GM12878 (cell line): ENCODE data around the gene CACNA2D3.

Experiments
- ASH2L ChIP-seq: fragments of 300-600, 200-600 bp; sonication (generic); IDR thresholded peaks from 2 replicates; pipeline ENCODE4 v1.6.1; 2017; ENCODE audit warnings: low read depth, mild to moderate bottlenecking, borderline replicate concordance
- BRCA1 ChIP-seq: IDR thresholded peaks from 2 replicates; pipeline ENCODE4 v1.6.1; 2011; ENCODE audit warnings: low read depth, low read length, improper control_type of control experiment
- CBFB ChIP-seq: IDR thresholded peaks from 2 replicates; pipeline ENCODE4 v1.6.1; 2016; ENCODE audit warnings: antibody characterized with exemption, low read depth
- CTCF ChIP-seq, 3 experiments: IDR thresholded peaks in 2 of 3; conservative IDR thresholded peaks in 1 of 3; 2 replicates each; pipeline ENCODE4 v1.5.1; 2011; ENCODE audit warnings: low read depth in 3 of 3, low read length in 3 of 3, mild to moderate bottlenecking in 3 of 3, control low read depth in 2 of 3, moderate library complexity in 2 of 3, inconsistent platforms in 1 of 3, mixed read lengths in 1 of 3; ENCODE audit not compliant: control insufficient read depth in 2 of 3, insufficient read depth in 1 of 3; ENCODE audit errors: extremely low read depth in 1 of 3
- EZH2 ChIP-seq: IDR thresholded peaks from 2 replicates; pipeline ENCODE4 v1.6.1; 2012; ENCODE audit warnings: low read depth, mild to moderate bottlenecking, control low read depth, inconsistent platforms, low read length, borderline replicate concordance; ENCODE audit not compliant: control insufficient read depth
- FOXK2 ChIP-seq: fragments of 450-650 bp; IDR thresholded peaks from 2 replicates; pipeline ENCODE4 v1.6.1; 2017; ENCODE audit warnings: mild to moderate bottlenecking, moderate library complexity
- FOXM1 ChIP-seq: IDR thresholded peaks from 2 replicates; pipeline ENCODE4 v1.6.1; 2012; ENCODE audit warnings: low read depth, mild to moderate bottlenecking, inconsistent platforms, low read length, moderate library complexity
- JUND ChIP-seq: IDR thresholded peaks from 2 replicates; pipeline ENCODE4 v1.6.1; 2012; ENCODE audit warnings: low read depth, mild to moderate bottlenecking, low read length, improper control_type of control experiment, moderate library complexity
- KDM1A ChIP-seq: fragments of 200-600 bp; sonication (generic); IDR thresholded peaks from 2 replicates; pipeline ENCODE4 v1.6.1; 2016; ENCODE audit warnings: borderline replicate concordance
- POLR2AphosphoS5 ChIP-seq: IDR thresholded peaks from 2 replicates; pipeline ENCODE4 v1.6.1; 2011; ENCODE audit warnings: mild to moderate bottlenecking, low read length, inconsistent platforms
- SIN3A ChIP-seq: IDR thresholded peaks from 2 replicates; pipeline ENCODE4 v1.6.1; 2012; ENCODE audit warnings: low read depth, low read length, improper control_type of control experiment
- TF ChIP-seq, protein P1 (sequence below): IDR thresholded peaks from 2 replicates; pipeline ENCODE4 v1.6.1; 2012; ENCODE audit warnings: low read depth, low read length, improper control_type of control experiment
- TF ChIP-seq, protein P2 (sequence below): fragments of 450-650 bp; formaldehyde crosslinking; IDR thresholded peaks from 2 replicates; pipeline ENCODE4 v1.5.0; 2022; ENCODE audit warnings: mild to moderate bottlenecking, missing genetic modification characterization
- TF ChIP-seq, protein P3 (sequence below): fragments of 450-650 bp; formaldehyde crosslinking; IDR thresholded peaks from 2 replicates; pipeline ENCODE4 v1.4.0; 2020; ENCODE audit warnings: mild to moderate bottlenecking, moderate library complexity

- TF ChIP-seq, protein P1, sequence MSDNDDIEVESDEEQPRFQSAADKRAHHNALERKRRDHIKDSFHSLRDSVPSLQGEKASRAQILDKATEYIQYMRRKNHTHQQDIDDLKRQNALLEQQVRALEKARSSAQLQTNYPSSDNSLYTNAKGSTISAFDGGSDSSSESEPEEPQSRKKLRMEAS, result no peak
- TF ChIP-seq KDM1A (no peak), BRCA1 (no peak), POLR2AphosphoS5 (no peak), JUND (no peak), CTCF (IDR thresholded peaks at IDR 0.05 in 2 of 3, conservative IDR thresholded peaks at IDR 0.05 in 1 of 3; ENCODE audit: control insufficient read depth in 2 of 3, extremely low read depth in 1 of 3, insufficient read depth in 1 of 3, low read depth in 3 of 3, low read length in 3 of 3) (no peak), ASH2L (no peak), FOXM1 (no peak), FOXK2 (no peak), SIN3A (no peak), CBFB (no peak), EZH2 (no peak)
- TF ChIP-seq, protein P2, sequence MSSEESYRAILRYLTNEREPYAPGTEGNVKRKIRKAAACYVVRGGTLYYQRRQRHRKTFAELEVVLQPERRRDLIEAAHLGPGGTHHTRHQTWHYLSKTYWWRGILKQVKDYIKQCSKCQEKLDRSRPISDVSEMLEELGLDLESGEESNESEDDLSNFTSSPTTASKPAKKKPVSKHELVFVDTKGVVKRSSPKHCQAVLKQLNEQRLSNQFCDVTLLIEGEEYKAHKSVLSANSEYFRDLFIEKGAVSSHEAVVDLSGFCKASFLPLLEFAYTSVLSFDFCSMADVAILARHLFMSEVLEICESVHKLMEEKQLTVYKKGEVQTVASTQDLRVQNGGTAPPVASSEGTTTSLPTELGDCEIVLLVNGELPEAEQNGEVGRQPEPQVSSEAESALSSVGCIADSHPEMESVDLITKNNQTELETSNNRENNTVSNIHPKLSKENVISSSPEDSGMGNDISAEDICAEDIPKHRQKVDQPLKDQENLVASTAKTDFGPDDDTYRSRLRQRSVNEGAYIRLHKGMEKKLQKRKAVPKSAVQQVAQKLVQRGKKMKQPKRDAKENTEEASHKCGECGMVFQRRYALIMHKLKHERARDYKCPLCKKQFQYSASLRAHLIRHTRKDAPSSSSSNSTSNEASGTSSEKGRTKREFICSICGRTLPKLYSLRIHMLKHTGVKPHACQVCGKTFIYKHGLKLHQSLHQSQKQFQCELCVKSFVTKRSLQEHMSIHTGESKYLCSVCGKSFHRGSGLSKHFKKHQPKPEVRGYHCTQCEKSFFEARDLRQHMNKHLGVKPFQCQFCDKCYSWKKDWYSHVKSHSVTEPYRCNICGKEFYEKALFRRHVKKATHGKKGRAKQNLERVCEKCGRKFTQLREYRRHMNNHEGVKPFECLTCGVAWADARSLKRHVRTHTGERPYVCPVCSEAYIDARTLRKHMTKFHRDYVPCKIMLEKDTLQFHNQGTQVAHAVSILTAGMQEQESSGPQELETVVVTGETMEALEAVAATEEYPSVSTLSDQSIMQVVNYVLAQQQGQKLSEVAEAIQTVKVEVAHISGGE (CRISPR knock-in tag), result no peak
- TF ChIP-seq, protein P3, sequence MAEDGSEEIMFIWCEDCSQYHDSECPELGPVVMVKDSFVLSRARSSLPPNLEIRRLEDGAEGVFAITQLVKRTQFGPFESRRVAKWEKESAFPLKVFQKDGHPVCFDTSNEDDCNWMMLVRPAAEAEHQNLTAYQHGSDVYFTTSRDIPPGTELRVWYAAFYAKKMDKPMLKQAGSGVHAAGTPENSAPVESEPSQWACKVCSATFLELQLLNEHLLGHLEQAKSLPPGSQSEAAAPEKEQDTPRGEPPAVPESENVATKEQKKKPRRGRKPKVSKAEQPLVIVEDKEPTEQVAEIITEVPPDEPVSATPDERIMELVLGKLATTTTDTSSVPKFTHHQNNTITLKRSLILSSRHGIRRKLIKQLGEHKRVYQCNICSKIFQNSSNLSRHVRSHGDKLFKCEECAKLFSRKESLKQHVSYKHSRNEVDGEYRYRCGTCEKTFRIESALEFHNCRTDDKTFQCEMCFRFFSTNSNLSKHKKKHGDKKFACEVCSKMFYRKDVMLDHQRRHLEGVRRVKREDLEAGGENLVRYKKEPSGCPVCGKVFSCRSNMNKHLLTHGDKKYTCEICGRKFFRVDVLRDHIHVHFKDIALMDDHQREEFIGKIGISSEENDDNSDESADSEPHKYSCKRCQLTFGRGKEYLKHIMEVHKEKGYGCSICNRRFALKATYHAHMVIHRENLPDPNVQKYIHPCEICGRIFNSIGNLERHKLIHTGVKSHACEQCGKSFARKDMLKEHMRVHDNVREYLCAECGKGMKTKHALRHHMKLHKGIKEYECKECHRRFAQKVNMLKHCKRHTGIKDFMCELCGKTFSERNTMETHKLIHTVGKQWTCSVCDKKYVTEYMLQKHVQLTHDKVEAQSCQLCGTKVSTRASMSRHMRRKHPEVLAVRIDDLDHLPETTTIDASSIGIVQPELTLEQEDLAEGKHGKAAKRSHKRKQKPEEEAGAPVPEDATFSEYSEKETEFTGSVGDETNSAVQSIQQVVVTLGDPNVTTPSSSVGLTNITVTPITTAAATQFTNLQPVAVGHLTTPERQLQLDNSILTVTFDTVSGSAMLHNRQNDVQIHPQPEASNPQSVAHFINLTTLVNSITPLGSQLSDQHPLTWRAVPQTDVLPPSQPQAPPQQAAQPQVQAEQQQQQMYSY (CRISPR knock-in tag), result no peak
These were observed 12.4 kb downstream of the CACNA2D3 start for GRCh38 chr3:54134713-54135112.
